HepG2 (cell line): ENCODE measurements around the gene CARD19. TPM values are rescaled to one million over a fixed set of nuclear protein-coding genes. Genes with fewer than 3 reads are reported as not detected.

Experiments
- ATRX ChIP-seq: sonication (generic); formaldehyde crosslinking; IDR thresholded peaks from 2 replicates; pipeline ENCODE4 v1.4.0; 2020; ENCODE audit warnings: missing genetic modification reagents, borderline replicate concordance
- FOXK2 ChIP-seq: fragments of 450-650 bp; IDR thresholded peaks from 2 replicates; pipeline ENCODE4 v1.6.1; 2016
- HNRNPK ChIP-seq: fragments of 200-400 bp; formaldehyde crosslinking; IDR thresholded peaks from 2 replicates; pipeline ENCODE4 v1.6.1; 2018; ENCODE audit warnings: low read length, low read depth, moderate library complexity, mild to moderate bottlenecking; ENCODE audit not compliant: poor library complexity, severe bottlenecking
- NBN ChIP-seq: fragments of 450-650 bp; conservative IDR thresholded peaks from 2 replicates; pipeline ENCODE4 v1.6.1; 2017
- RCOR2 ChIP-seq: IDR thresholded peaks from 2 replicates; pipeline ENCODE4 v1.6.1; 2016; ENCODE audit warnings: missing biosample characterization, missing genetic modification reagents
- REPIN1 ChIP-seq: sonication (generic); formaldehyde crosslinking; IDR thresholded peaks from 2 replicates; pipeline ENCODE4 v1.8.0; 2022; ENCODE audit warnings: missing genetic modification reagents, low read depth, mild to moderate bottlenecking, borderline replicate concordance
- SNAI1 ChIP-seq: sonication (generic); formaldehyde crosslinking; IDR thresholded peaks from 2 replicates; pipeline ENCODE4 v1.5.0; 2020; ENCODE audit warnings: mild to moderate bottlenecking, missing genetic modification reagents, borderline replicate concordance
- TCF7 ChIP-seq: sonication (generic); IDR thresholded peaks from 2 replicates; pipeline ENCODE4 v1.6.1; 2016; ENCODE audit warnings: antibody characterized with exemption, low read depth
- ZNF276 ChIP-seq: sonication (generic); formaldehyde crosslinking; IDR thresholded peaks from 2 replicates; pipeline ENCODE4 v1.4.0; 2020; ENCODE audit warnings: mild to moderate bottlenecking, low read depth, missing genetic modification reagents
- ZNF850 ChIP-seq: sonication (generic); formaldehyde crosslinking; conservative IDR thresholded peaks from 2 replicates; pipeline ENCODE4 v1.9.0; 2021; ENCODE audit warnings: mild to moderate bottlenecking, missing genetic modification reagents
- polyA plus RNA-seq, 8 experiments: library from polyadenylated mRNA; depleted of rRNA in 3 of 8; stranded (reverse) in 7 of 8; unstranded in 1 of 8; fragments of >200 nt; fragmentation: Illumina TruSeq in 4 of 8; extraction: Trizol in 4 of 8; gene quantifications; 2 replicates each; pipeline versions ENCODE4 v1.2.1 to v1.2.3, GENCODE V29; 2011 to 2016; ENCODE audit warnings: low read depth in 4 of 8, missing spikeins in 1 of 8, mixed read lengths in 1 of 8; ENCODE audit not compliant: insufficient read depth in 1 of 8
- total RNA-seq, 5 experiments: library from RNA; depleted of rRNA; stranded (reverse); fragments of >200 nt; fragmentation: Illumina TruSeq; extraction: Trizol; gene quantifications; 2 replicates each; pipeline ENCODE4 v1.2.3, GENCODE V29; 2016; ENCODE audit warnings: low read depth in 1 of 5
- TF ChIP-seq, protein P1 (sequence below): sonication (generic); formaldehyde crosslinking; IDR thresholded peaks from 2 replicates; pipeline ENCODE4 v1.4.0; 2020; ENCODE audit warnings: mild to moderate bottlenecking, missing genetic modification reagents
- TF ChIP-seq, protein P2 (sequence below): sonication (generic); formaldehyde crosslinking; IDR thresholded peaks from 2 replicates; pipeline ENCODE4 v1.4.0; 2020; ENCODE audit warnings: low read depth, missing genetic modification reagents
- TF ChIP-seq, protein P3 (sequence below): sonication (generic); formaldehyde crosslinking; IDR thresholded peaks from 2 replicates; pipeline ENCODE4 v1.4.0; 2020; ENCODE audit warnings: missing genetic modification reagents, borderline replicate concordance
- TF ChIP-seq, protein P4 (sequence below): sonication (generic); formaldehyde crosslinking; conservative IDR thresholded peaks from 2 replicates; pipeline ENCODE4 v1.4.0; 2020; ENCODE audit warnings: missing genetic modification reagents

The CARD19 gene
- total and polyA plus RNA-seq, 2 of the 13 experiments (the other 11 are each of a cell fraction or from before 2014, with no cell fraction given), result 18.4 to 47.2 TPM

DNA sequence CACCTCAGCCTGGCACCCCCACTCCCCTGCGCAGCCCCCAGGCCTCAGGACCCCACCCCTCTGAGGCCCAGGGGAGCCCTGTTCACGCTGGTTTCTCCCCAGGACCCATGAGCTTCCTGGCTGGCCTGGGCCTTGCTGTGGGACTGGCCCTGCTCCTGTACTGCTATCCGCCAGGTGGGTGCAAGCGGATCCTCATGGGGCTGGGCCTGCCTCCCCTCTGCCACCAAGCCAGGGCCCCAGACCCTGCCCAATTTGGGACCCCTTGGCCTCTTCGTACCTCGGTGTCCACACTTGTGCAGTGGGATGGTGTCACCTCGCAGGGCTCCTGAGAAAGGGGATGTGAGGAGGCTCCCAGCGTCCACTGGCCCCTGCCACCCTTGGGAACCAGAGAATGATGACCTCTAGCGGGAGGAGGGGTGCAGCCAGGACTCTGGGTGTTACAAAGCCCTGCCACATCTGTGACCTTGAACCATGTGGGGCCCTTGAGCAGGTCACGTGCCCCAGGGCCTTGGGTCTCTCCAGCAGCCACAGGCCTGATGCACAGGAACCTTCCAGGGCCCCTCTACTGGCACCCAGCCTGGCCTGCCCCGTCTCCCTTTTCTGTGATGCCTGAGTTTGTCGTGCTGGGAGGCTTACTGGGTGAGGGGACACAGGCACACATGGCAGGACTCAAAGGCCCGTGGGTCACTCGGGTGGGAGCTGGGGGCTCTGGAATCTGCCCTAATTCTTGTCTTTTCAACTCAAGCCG is 16.3 kb downstream of the CARD19 start (continued):
- TF ChIP-seq ZNF276 (CRISPR knock-in tag) (no peak), ZNF850 (CRISPR knock-in tag) (no peak), HNRNPK (no peak), FOXK2 (no peak), NBN (no peak), REPIN1 (CRISPR knock-in tag) (peak; percentile 95), RCOR2 (CRISPR knock-in tag) (peak; percentile 47; the same call in 1 of the 2 replicates), SNAI1 (CRISPR knock-in tag) (no peak), ATRX (CRISPR knock-in tag) (no peak), TCF7 (no peak)
- TF ChIP-seq, protein P1, sequence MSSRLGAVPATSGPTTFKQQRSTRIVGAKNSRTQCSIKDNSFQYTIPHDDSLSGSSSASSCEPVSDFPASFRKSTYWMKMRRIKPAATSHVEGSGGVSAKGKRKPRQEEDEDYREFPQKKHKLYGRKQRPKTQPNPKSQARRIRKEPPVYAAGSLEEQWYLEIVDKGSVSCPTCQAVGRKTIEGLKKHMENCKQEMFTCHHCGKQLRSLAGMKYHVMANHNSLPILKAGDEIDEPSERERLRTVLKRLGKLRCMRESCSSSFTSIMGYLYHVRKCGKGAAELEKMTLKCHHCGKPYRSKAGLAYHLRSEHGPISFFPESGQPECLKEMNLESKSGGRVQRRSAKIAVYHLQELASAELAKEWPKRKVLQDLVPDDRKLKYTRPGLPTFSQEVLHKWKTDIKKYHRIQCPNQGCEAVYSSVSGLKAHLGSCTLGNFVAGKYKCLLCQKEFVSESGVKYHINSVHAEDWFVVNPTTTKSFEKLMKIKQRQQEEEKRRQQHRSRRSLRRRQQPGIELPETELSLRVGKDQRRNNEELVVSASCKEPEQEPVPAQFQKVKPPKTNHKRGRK (CRISPR knock-in tag), result no peak
- TF ChIP-seq, protein P2, sequence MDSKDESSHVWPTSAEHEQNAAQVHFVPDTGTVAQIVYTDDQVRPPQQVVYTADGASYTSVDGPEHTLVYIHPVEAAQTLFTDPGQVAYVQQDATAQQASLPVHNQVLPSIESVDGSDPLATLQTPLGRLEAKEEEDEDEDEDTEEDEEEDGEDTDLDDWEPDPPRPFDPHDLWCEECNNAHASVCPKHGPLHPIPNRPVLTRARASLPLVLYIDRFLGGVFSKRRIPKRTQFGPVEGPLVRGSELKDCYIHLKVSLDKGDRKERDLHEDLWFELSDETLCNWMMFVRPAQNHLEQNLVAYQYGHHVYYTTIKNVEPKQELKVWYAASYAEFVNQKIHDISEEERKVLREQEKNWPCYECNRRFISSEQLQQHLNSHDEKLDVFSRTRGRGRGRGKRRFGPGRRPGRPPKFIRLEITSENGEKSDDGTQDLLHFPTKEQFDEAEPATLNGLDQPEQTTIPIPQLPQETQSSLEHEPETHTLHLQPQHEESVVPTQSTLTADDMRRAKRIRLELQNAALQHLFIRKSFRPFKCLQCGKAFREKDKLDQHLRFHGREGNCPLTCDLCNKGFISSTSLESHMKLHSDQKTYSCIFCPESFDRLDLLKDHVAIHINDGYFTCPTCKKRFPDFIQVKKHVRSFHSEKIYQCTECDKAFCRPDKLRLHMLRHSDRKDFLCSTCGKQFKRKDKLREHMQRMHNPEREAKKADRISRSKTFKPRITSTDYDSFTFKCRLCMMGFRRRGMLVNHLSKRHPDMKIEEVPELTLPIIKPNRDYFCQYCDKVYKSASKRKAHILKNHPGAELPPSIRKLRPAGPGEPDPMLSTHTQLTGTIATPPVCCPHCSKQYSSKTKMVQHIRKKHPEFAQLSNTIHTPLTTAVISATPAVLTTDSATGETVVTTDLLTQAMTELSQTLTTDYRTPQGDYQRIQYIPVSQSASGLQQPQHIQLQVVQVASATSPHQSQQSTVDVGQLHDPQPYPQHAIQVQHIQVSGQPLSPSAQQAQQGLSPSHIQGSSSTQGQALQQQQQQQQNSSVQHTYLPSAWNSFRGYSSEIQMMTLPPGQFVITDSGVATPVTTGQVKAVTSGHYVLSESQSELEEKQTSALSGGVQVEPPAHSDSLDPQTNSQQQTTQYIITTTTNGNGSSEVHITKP (CRISPR knock-in tag), result no peak
- TF ChIP-seq, protein P3, sequence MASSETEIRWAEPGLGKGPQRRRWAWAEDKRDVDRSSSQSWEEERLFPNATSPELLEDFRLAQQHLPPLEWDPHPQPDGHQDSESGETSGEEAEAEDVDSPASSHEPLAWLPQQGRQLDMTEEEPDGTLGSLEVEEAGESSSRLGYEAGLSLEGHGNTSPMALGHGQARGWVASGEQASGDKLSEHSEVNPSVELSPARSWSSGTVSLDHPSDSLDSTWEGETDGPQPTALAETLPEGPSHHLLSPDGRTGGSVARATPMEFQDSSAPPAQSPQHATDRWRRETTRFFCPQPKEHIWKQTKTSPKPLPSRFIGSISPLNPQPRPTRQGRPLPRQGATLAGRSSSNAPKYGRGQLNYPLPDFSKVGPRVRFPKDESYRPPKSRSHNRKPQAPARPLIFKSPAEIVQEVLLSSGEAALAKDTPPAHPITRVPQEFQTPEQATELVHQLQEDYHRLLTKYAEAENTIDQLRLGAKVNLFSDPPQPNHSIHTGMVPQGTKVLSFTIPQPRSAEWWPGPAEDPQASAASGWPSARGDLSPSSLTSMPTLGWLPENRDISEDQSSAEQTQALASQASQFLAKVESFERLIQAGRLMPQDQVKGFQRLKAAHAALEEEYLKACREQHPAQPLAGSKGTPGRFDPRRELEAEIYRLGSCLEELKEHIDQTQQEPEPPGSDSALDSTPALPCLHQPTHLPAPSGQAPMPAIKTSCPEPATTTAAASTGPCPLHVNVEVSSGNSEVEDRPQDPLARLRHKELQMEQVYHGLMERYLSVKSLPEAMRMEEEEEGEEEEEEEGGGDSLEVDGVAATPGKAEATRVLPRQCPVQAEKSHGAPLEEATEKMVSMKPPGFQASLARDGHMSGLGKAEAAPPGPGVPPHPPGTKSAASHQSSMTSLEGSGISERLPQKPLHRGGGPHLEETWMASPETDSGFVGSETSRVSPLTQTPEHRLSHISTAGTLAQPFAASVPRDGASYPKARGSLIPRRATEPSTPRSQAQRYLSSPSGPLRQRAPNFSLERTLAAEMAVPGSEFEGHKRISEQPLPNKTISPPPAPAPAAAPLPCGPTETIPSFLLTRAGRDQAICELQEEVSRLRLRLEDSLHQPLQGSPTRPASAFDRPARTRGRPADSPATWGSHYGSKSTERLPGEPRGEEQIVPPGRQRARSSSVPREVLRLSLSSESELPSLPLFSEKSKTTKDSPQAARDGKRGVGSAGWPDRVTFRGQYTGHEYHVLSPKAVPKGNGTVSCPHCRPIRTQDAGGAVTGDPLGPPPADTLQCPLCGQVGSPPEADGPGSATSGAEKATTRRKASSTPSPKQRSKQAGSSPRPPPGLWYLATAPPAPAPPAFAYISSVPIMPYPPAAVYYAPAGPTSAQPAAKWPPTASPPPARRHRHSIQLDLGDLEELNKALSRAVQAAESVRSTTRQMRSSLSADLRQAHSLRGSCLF (CRISPR knock-in tag), result no peak
- TF ChIP-seq, protein P4, sequence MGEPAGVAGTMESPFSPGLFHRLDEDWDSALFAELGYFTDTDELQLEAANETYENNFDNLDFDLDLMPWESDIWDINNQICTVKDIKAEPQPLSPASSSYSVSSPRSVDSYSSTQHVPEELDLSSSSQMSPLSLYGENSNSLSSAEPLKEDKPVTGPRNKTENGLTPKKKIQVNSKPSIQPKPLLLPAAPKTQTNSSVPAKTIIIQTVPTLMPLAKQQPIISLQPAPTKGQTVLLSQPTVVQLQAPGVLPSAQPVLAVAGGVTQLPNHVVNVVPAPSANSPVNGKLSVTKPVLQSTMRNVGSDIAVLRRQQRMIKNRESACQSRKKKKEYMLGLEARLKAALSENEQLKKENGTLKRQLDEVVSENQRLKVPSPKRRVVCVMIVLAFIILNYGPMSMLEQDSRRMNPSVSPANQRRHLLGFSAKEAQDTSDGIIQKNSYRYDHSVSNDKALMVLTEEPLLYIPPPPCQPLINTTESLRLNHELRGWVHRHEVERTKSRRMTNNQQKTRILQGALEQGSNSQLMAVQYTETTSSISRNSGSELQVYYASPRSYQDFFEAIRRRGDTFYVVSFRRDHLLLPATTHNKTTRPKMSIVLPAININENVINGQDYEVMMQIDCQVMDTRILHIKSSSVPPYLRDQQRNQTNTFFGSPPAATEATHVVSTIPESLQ (CRISPR knock-in tag), result 0 out of 2 replicates have a peak, but pooled peaks have one; percentile 56
